Activated CD4-positive, CD25-positive, alpha-beta regulatory T cell (primary cell): ENCODE results near the gene MSANTD1.

Experiments
- DNase-seq, 4 experiments: peaks; one replicate each; lab custom pipeline; 2025; lab: John Stamatoyannopoulos, UW

MSANTD1 gene

GRCh38 chr4:3263876-3264193 is 14.9 kb downstream of the MSANTD1 start:
- no peak for DNase-seq

DNA sequence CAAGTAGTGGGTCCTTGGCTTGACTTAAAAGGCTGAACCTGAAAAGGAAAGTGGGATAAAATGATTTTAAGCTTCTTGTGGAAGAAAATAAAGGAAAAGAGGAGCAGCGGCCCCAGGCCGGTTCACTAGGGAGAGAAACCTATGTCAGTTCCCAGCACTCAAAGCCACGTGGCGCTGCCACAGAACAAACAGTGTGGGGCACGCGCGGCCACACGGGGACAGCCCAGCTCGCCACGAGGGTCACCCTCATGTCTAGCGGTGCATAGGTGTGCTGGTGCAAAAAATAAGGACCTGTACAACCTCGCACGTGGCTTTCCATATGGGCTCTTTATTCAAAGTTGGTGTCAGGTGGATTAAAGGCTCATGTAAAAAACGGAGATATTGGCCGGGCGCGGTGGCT is 17.1 kb downstream of the MSANTD1 start:
- DNase-seq, result no peak

- DNase-seq, result no peak
Observed at GRCh38 chr4:3267576-3268394, 18.8 kb downstream of the MSANTD1 start.

DNA sequence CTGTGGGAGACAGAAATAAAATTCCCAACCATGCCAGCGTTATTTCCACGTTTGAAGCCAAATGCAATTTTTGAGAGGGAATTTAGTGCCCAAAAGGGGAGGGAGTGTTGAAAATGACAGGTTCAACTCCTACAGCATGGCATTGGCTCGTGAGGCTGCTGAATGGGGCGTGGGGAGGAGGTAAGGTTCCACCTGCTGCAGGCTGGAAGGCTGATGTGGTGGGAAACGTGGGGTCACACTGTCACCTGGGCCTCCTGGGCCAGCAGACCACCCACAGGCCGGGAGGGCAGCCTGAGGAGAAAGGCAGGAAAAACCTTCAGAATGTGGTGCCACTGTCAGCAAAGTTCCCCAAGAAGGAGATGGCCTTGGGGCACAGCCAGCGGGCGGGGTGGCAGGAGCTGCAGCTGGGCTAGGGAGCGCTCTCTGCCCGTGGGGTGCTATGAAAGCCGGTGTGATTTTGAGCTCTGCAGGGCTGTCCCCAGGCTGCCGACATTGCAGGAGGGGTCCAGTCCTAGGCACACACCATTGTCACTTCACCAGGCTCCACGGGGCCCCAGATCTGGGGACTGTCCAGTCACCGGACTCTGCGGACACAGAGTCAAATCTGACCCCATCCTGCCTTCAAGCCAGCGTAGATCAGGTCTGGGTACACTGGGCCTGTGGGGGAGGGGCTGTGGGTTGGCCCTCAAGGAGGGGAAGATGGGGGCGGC is 19.6 kb downstream of the MSANTD1 start:
- no peak for DNase-seq

- no peak for DNase-seq
Observed at GRCh38 chr4:3269105-3269927, 20.4 kb downstream of the MSANTD1 start.

GRCh38 chr4:3269991-3270611 is 21.1 kb downstream of the MSANTD1 start:
- DNase-seq, result no peak

DNA sequence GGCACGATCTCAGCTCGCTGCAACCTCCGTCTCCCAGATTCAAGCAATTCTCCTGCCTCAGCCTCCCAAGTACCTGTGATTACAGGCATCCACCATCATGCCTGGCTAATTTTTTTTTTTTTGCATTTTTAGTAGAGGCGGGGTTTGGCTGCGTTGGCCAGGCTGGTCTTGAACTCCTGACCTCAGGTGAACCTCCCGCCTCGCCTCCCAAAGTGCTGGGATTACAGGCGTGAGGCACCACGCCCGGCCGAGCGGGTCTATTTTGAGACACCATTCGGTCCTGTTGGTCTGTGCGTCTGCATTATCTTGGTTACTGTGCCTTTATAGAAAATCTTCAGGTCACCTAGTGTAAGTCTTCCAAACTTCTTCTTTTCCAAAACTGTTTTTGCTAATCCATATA is 22.2 kb downstream of the MSANTD1 start:
- no peak for DNase-seq

- DNase-seq, result no peak
Observed at GRCh38 chr4:3276986-3277385, 28.0 kb downstream of the MSANTD1 start.

- no peak for DNase-seq
Observed at GRCh38 chr4:3280466-3280865, 31.5 kb downstream of the MSANTD1 start.

DNA sequence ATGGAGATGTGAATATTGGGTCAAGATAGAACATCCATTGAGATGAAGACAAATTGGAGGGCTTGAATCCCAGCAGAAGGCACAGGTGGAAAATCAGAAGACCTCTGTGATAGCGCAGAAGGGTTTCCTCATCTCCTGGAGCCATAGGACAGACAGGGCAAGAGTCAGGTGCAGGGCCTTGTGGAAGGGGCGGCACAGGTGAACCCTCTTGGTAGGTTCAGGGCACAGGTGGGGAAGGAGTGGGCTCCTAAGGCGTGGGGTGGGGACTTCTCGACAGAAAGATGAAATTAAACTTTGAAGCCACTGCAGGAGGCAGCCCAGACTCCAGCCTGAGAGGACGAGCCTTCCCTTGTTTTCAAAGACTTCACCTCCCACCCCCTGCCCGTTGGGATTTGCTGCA is 34.5 kb downstream of the MSANTD1 start:
- DNase-seq, result no peak

DNA sequence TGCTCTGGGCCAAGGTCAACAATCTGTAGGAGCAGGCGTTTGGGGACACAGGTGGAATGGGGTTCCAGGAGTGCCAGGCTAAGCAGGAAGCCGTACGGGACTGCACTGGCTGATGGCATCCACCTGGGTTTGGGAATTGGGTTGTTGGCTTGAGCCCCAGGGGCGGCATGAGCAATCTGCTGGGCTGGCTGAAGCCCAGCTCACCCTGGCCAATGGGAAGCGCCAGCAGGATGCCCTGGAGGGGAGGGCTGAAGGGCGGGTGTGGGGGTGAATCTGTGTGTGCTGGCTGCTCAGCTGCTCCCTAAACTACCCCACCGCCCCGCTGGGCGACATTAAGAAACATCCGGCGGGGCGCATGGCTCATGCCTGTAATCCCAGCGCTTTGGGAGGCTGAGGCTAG is 35.0 kb downstream of the MSANTD1 start:
- DNase-seq, result no peak

- no peak for DNase-seq
Observed at GRCh38 chr4:3284734-3285557, 36.0 kb downstream of the MSANTD1 start.

DNA sequence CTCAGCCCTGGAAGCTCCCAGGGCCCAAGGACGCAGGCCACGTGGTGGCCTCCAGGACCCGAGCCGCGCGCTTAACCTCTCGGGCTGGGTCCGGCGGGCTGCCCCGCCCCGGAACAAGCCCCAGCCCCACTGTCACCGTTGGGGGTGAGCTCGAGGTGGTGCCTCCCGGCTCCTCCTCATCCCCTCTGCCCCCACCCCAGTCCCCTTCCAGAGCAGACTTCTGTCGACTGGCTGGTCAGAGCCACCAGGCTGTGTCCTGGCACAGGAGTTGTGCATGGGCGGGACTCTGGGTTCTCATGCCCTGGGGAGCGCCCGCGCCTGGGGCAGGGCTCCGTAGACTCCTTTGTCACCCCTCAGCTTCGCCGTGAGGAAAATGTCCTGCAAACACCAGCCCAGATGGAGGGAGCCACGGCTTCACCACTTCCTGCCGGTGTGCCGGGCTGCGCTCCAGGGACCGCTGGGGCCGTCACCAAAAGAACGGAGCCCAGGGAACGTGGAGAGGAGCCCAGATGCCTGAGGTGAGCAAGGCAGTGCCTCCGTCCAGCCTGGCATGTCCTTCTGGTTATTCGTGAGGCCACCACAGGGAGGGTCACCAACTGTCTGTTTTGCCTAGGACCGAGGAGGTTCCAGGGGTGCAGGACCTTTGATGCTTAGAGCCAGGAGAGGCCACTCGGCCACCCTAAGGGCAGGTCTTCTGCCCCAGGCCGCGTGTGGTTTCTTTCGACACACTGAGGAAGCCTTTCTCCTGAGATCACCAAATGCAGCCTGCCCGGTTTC is 36.8 kb downstream of the MSANTD1 start:
- DNase-seq, result no peak

DNA sequence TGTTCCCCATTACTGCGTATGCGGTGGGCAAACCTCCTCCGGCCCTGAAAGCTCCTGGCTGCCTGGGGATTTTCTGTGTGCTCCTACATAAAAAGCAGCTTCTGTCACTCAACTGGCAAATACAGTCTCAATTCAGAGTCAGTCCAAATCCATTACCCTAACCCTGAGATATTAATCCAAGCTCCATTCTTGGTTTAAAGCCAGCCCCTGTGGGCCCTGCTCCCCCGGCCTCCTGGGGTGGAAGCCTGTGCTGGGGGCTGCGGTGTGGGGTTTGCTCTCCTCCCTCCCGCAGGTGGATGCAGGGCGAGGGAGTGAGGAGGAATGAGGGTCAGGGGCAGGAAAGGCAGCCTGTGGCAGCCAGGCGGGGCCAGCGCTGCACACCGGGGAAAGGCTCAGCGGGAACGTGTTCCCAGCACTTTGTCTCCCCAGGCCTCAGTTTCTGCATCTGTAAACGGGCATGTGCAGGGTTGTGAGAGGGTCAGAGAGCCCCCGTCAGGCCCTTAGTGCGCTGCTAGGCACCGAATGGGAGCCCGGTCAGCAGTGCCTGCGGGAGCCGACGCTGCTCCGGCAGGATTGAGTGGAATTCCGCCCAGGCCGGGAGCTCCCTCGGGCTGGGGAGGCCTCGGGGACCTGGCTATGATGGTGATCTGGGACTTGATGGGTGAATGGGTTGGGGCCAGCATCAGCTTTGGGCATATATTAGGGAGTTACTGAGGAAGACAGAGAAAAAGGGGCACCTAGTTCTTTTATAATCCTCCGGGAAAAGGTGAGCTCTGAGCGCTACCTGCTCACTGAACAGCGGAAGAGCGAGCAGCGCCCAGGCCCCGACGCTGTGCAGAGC is 37.6 kb downstream of the MSANTD1 start:
- DNase-seq, result no peak

DNA sequence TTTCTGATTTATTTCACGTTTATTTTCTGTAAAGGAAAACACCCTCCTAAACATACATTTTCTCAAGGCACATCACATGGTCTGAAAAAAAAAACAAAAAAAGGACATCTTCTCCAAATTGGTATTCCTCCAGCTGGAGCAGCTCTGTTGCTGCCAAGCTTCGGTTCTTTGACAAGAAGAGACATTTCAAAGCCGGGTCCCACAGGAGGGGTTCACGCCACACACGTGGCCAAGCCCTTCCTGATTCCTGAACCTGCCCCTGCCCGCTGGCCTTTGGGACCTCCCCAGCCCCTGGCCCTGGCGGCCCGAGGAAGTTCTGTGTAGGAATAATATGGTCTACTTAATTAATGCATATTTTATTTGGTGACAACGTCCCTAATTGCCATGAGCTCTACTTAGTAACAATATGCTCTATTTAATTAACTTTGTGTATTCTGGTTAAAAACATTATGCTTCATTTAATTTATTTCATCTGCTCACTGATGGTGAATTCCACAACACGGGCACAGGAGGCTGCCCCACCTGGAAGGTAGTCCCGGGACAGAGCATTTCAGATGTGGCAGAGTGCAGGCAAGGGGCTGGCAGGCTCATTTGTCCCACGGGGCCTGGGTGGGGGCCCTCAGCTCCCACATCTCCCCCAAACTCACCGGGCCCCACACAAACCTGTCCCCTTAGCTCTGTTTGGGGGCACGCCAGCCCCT is 38.5 kb downstream of the MSANTD1 start:
- DNase-seq, result no peak

- DNase-seq, result no peak
Observed at GRCh38 chr4:3287972-3288570, 39.1 kb downstream of the MSANTD1 start.

DNA sequence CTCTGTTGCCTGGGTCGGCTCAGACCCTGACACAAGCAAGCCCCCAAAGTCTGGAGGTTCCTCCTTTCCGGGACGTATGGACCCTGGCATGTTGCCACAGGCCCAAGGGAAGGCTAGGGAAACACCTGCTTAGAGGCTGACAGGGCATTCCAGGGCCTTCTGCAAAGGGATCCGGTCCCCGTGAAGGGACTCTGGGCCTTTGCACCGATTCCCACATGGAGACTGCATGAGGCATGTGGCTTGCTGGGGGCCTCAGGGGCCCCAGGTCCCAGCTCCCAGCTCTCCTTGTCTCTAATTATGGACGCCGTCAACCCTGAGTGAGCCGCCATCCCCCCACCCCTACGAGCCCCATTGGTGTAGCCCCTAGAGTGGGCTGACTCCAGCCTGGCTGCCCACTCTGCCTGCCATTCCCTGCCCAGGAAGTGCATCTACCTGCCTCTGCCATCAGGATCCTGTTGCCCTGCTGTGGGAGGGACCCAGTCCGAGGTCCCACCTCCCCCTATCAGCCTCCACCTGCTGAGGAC is 39.7 kb downstream of the MSANTD1 start:
- DNase-seq, result no peak

DNA sequence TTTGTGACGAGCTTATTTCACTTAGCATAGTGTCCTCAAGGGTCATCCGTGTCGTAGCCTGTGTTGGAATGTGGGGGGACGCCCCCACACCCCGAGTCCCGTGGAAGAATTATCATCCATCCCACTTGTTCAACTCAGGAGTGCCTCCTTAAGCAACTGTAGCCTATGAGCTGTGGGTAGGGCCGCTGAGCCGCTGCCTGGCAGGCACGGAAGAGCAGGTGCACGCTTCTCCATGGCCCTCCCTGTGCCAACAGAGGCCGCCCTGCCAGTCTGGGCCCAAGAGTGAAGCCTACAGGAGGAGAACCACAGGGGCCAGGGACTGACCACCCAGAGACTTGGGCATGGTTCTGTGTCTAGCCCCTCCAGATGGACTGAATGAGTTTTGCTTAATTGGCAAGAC is 41.5 kb downstream of the MSANTD1 start:
- no peak for DNase-seq
